HCT116 (cell line): ENCODE results near the gene METTL25B.

Experiments
- CTCF ChIP-seq, 3 experiments: fragments of 200-600 bp in 1 of 3; sonication (generic) in 1 of 3; IDR thresholded peaks in 2 of 3; conservative IDR thresholded peaks in 1 of 3; 2 replicates each; pipeline ENCODE4 v1.5.1; 2012 to 2017; ENCODE audit warnings: low read depth in 2 of 3, low read length in 2 of 3, antibody characterized with exemption in 1 of 3, borderline replicate concordance in 1 of 3, control low read depth in 1 of 3, mild to moderate bottlenecking in 1 of 3, mixed read lengths in 1 of 3, mixed run types in 1 of 3, moderate library complexity in 1 of 3; ENCODE audit not compliant: insufficient read depth in 1 of 3
- MAX ChIP-seq: IDR thresholded peaks from 2 replicates; pipeline ENCODE4 v1.6.1; 2012
- ZFX ChIP-seq: fragments of 450-650 bp; IDR thresholded peaks from 2 replicates; pipeline ENCODE4 v1.6.1; 2017

GRCh38 chr1:156746728-156747631 is 18.7 kb downstream of the METTL25B start:
- TF ChIP-seq ZFX (peak; percentile 67), MAX (no peak), CTCF (IDR thresholded peaks at IDR 0.05 in 2 of 3, conservative IDR thresholded peaks at IDR 0.05 in 1 of 3; ENCODE audit: borderline replicate concordance in 1 of 3, insufficient read depth in 1 of 3, low read depth in 2 of 3, low read length in 2 of 3) (peak in 2 of 3 experiments; percentile 39 to 41; a peak in 3 of 6 replicates)
